ENCODE results near the gene ASTN2.

GRCh38 chr9:116499986-116500871, 914.6 kb downstream of the ASTN2 start:
- TF ChIP-seq CTCF (IDR thresholded peaks at IDR 0.05; ENCODE audit: low read length) (no peak), EZH2 (optimal IDR thresholded peaks at IDR 0.05; ENCODE audit: low read depth, low read length) (no peak), EZH2phosphoT487 (IDR thresholded peaks at IDR 0.05; ENCODE audit: low read length) (no peak)

Measured in MM.1S (cell line).